Neural cell (in vitro differentiated cells): ENCODE results near the gene RHO. TPM values are rescaled to one million over a fixed set of nuclear protein-coding genes. Genes with fewer than 3 reads are reported as not detected.
"Not testable (repeated sequence)": the region's sequence is repeated elsewhere in the genome, so short reads cannot be mapped to it uniquely, and the experiment has no call there.

Source experiments
- H2AFZ ChIP-seq: fragments of 200-600, 300-800 bp; sonication (generic), shearing (Covaris generic); 2 replicates; pipeline ENCODE4 v1.6.0; 2014; ENCODE audit warnings: low read depth, mild to moderate bottlenecking, antibody characterized with exemption, low read length, moderate library complexity
- H3F3A ChIP-seq: fragments of 200-600 bp; shearing (Covaris generic); 2 replicates; pipeline ENCODE4 v1.6.1; 2016; ENCODE audit warnings: mild to moderate bottlenecking, moderate library complexity, mixed read lengths, antibody characterized with exemption, low read length; ENCODE audit not compliant: insufficient read depth, poor library complexity, severe bottlenecking
- H3K27ac ChIP-seq: fragments of 200-600, 300-800 bp; sonication (generic), shearing (Covaris generic); 2 replicates; pipeline ENCODE4 v1.5.1; 2014; ENCODE audit warnings: mild to moderate bottlenecking, low read length, moderate library complexity
- H3K27me3 ChIP-seq: fragments of 300-800, 200-600 bp; sonication (generic), shearing (Covaris generic); 2 replicates; pipeline ENCODE4 v1.6.0; 2014; ENCODE audit warnings: mild to moderate bottlenecking, low read depth, low read length, moderate library complexity; ENCODE audit not compliant: insufficient read depth
- H3K36me3 ChIP-seq: fragments of 300-800, 200-600 bp; sonication (generic), shearing (Covaris generic); 2 replicates; pipeline ENCODE4 v1.5.1; 2014; ENCODE audit warnings: mild to moderate bottlenecking, antibody characterized with exemption, low read length, moderate library complexity; ENCODE audit not compliant: insufficient read depth
- H3K4me2 ChIP-seq: fragments of 300-800, 200-600 bp; sonication (generic), shearing (Covaris generic); 2 replicates; pipeline ENCODE4 v1.6.0; 2014; ENCODE audit warnings: mild to moderate bottlenecking, low read length
- H3K4me3 ChIP-seq: fragments of 300-800, 200-600 bp; sonication (generic), shearing (Covaris generic); 2 replicates; pipeline ENCODE4 v1.5.1; 2014; ENCODE audit warnings: mild to moderate bottlenecking, low read length, moderate library complexity
- H3K79me2 ChIP-seq: fragments of 200-600 bp; shearing (Covaris generic); replicated peaks from 2 replicates; pipeline ENCODE4 v1.6.0; 2014; ENCODE audit warnings: mild to moderate bottlenecking, low read length, moderate library complexity; ENCODE audit not compliant: insufficient read depth
- H3K9ac ChIP-seq: fragments of 300-800, 200-600 bp; sonication (generic), shearing (Covaris generic); 2 replicates; pipeline ENCODE4 v1.6.1; 2016; ENCODE audit warnings: mild to moderate bottlenecking, low read length, mixed read lengths
- H3K9me2 ChIP-seq: fragments of 200-600 bp; shearing (Covaris generic); 2 replicates; pipeline ENCODE4 v1.6.1; 2016; ENCODE audit warnings: mild to moderate bottlenecking, low read length, mixed read lengths; ENCODE audit not compliant: insufficient read depth
- H3K9me3 ChIP-seq: fragments of 200-600, 300-800 bp; sonication (generic), shearing (Covaris generic); 2 replicates; pipeline ENCODE4 v1.6.1; 2016; ENCODE audit warnings: mild to moderate bottlenecking, mixed run types, low read length, moderate library complexity, mixed read lengths
- H4K20me1 ChIP-seq: fragments of 200-600 bp; shearing (Covaris generic); 2 replicates; pipeline ENCODE4 v1.6.1; 2016; ENCODE audit warnings: mild to moderate bottlenecking, mixed run types; ENCODE audit not compliant: insufficient read depth
- EP300 ChIP-seq: fragments of 450-650 bp; conservative IDR thresholded peaks from 2 replicates; pipeline ENCODE4 v1.6.1; 2014; ENCODE audit warnings: antibody characterized with exemption, mild to moderate bottlenecking, moderate library complexity; ENCODE audit not compliant: poor library complexity, severe bottlenecking
- EZH2 ChIP-seq: fragments of 200-600, 300-800 bp; shearing (Covaris generic), sonication (generic); IDR thresholded peaks from 2 replicates; pipeline ENCODE4 v1.6.1; 2014; ENCODE audit warnings: antibody characterized with exemption, low read length, borderline replicate concordance, mild to moderate bottlenecking; ENCODE audit not compliant: insufficient read depth, poor library complexity, severe bottlenecking
- MXI1 ChIP-seq: fragments of 450-650 bp; conservative IDR thresholded peaks from 2 replicates; pipeline ENCODE4 v1.6.1; 2014; ENCODE audit warnings: antibody characterized with exemption, mild to moderate bottlenecking; ENCODE audit not compliant: poor library complexity, severe bottlenecking
- POLR2AphosphoS5 ChIP-seq: IDR thresholded peaks from 2 replicates; pipeline ENCODE4 v1.6.1; 2012
- RAD21 ChIP-seq: fragments of 450-650 bp; conservative IDR thresholded peaks from 2 replicates; pipeline ENCODE4 v1.6.1; 2014; ENCODE audit warnings: antibody characterized with exemption, mild to moderate bottlenecking, moderate library complexity
- SMC3 ChIP-seq: fragments of 450-650 bp; conservative IDR thresholded peaks from 2 replicates; pipeline ENCODE4 v1.6.1; 2014; ENCODE audit warnings: antibody characterized with exemption, mild to moderate bottlenecking, moderate library complexity; ENCODE audit not compliant: poor library complexity
- TAF1 ChIP-seq: IDR thresholded peaks from 2 replicates; pipeline ENCODE4 v1.6.1; 2012; ENCODE audit warnings: low read depth
- polyA plus RNA-seq: library from polyadenylated mRNA; depleted of rRNA; stranded (reverse); fragments of >200 nt; gene quantifications from 2 replicates; pipeline ENCODE4 v1.2.3, GENCODE V29; 2014
- TF ChIP-seq, protein P1 (sequence below): IDR thresholded peaks from 2 replicates; pipeline ENCODE4 v1.6.1; 2012; ENCODE audit warnings: borderline replicate concordance
- TF ChIP-seq, protein P2 (sequence below): fragments of 450-650 bp; IDR thresholded peaks from 2 replicates; pipeline ENCODE4 v1.5.1; 2014; ENCODE audit warnings: antibody characterized with exemption, mild to moderate bottlenecking, moderate library complexity; ENCODE audit not compliant: poor library complexity, severe bottlenecking

Gene RHO
- polyA plus RNA-seq, 1 donor from 2014 or later = not detected

DNA sequence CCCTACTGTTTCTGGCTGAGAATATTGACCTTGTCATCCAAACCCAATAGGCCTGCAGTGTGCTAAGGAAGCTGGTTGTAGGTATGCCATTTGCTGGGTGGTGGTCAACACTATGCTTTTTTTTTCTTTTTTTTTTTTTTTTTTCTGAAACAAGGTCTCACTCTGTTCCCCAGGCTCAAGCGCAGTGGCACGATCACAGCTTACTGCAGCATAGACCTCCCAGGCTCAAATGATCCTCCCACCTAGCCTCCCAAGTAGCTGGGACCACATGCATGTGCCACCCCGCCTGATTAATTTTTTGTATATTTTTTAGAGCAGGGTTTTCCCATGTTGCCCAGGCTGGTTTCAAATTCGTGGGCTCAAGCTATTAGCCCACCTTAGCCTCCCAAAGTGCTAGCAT lies 35.7 kb upstream of the RHO start:
- Histone ChIP-seq H3K36me3 (no peaks in the 10 kb centered on the region), H3K27me3 (no peaks in the 10 kb centered on the region), H3K4me3 (no peak overlapping the region), H3K27ac (no peak overlapping the region), H3K79me2 (no peaks in the 10 kb centered on the region), H3F3A (no peaks in the 10 kb centered on the region), H3K9me2 (no peaks in the 10 kb centered on the region), H3K9ac (no peak overlapping the region), H3K4me2 (no peak overlapping the region), H4K20me1 (no peaks in the 10 kb centered on the region), H2AFZ (no peak overlapping the region), H3K9me3 (no peaks in the 10 kb centered on the region)
- TF ChIP-seq TAF1 = no peak
- TF ChIP-seq, protein P1, sequence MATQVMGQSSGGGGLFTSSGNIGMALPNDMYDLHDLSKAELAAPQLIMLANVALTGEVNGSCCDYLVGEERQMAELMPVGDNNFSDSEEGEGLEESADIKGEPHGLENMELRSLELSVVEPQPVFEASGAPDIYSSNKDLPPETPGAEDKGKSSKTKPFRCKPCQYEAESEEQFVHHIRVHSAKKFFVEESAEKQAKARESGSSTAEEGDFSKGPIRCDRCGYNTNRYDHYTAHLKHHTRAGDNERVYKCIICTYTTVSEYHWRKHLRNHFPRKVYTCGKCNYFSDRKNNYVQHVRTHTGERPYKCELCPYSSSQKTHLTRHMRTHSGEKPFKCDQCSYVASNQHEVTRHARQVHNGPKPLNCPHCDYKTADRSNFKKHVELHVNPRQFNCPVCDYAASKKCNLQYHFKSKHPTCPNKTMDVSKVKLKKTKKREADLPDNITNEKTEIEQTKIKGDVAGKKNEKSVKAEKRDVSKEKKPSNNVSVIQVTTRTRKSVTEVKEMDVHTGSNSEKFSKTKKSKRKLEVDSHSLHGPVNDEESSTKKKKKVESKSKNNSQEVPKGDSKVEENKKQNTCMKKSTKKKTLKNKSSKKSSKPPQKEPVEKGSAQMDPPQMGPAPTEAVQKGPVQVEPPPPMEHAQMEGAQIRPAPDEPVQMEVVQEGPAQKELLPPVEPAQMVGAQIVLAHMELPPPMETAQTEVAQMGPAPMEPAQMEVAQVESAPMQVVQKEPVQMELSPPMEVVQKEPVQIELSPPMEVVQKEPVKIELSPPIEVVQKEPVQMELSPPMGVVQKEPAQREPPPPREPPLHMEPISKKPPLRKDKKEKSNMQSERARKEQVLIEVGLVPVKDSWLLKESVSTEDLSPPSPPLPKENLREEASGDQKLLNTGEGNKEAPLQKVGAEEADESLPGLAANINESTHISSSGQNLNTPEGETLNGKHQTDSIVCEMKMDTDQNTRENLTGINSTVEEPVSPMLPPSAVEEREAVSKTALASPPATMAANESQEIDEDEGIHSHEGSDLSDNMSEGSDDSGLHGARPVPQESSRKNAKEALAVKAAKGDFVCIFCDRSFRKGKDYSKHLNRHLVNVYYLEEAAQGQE = no peak
- TF ChIP-seq SMC3 = no peak
- no peak for TF ChIP-seq EZH2
- no peak for TF ChIP-seq MXI1

DNA sequence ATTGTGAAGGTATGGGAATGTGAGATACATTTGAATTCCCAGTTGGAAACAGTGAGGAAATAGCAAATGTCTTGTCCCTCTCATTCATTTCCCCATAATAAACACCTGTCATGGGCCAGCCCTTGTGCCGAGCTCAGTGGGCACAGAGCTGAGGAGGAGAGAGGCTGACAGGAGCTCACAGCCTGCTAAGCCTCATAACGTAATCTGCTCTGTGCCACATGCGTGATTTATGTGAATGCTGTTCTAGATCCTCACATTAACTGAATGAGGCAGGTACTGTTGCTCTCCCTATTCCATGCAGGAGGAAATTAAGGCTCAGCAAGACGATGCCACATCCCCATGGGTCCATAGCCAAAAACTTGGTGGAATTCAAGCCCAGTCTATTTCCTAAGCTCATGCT lies 35.2 kb upstream of the RHO start:
- Histone ChIP-seq H3K27me3 (no peaks in the 10 kb centered on the region), H3K4me3 (no peak overlapping the region), H3F3A (no peaks in the 10 kb centered on the region), H3K9ac (no peak overlapping the region), H2AFZ (no peak overlapping the region), H3K9me3 (no peaks in the 10 kb centered on the region), H3K9me2 (no peaks in the 10 kb centered on the region), H3K36me3 (no peaks in the 10 kb centered on the region), H3K27ac (no peak overlapping the region), H3K79me2 (no peaks in the 10 kb centered on the region), H4K20me1 (no peaks in the 10 kb centered on the region), H3K4me2 (no peak overlapping the region)
- TF ChIP-seq MXI1 = no peak
- TF ChIP-seq EZH2 = no peak
- no peak for TF ChIP-seq RAD21
- TF ChIP-seq POLR2AphosphoS5 = no peak
- TF ChIP-seq, protein P1 = no peak
- no peak for TF ChIP-seq SMC3
- TF ChIP-seq, protein P2, sequence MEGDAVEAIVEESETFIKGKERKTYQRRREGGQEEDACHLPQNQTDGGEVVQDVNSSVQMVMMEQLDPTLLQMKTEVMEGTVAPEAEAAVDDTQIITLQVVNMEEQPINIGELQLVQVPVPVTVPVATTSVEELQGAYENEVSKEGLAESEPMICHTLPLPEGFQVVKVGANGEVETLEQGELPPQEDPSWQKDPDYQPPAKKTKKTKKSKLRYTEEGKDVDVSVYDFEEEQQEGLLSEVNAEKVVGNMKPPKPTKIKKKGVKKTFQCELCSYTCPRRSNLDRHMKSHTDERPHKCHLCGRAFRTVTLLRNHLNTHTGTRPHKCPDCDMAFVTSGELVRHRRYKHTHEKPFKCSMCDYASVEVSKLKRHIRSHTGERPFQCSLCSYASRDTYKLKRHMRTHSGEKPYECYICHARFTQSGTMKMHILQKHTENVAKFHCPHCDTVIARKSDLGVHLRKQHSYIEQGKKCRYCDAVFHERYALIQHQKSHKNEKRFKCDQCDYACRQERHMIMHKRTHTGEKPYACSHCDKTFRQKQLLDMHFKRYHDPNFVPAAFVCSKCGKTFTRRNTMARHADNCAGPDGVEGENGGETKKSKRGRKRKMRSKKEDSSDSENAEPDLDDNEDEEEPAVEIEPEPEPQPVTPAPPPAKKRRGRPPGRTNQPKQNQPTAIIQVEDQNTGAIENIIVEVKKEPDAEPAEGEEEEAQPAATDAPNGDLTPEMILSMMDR = no peak
- TF ChIP-seq TAF1 = no peak
- TF ChIP-seq EP300 = no peak

DNA sequence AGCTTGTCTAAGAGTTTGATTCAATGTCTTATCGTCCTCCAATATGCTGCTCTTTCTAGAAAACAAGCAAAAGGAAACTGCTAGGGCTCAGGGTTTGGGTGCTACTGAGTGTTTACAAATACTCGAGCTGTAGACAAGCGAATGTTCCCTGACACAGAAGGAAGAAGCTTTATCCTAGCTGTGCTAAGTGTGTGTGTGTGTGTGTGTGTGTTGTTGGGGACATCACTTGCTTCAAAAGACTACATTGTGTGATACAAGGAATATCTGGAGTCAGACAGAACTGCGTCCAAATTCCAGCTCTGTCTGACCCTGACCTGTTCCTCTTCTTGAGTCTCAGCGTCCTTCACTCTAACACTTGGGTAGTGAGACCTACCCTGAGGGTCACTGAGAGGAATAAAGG lies 33.9 kb upstream of the RHO start:
- not testable (repeated sequence) for H3K9ac ChIP-seq, H3K4me2 ChIP-seq, H3K79me2 ChIP-seq, H3K36me3 ChIP-seq, H3K9me3 ChIP-seq, H3F3A ChIP-seq, H2AFZ ChIP-seq, H3K27me3 ChIP-seq, H4K20me1 ChIP-seq, H3K4me3 ChIP-seq, H3K9me2 ChIP-seq, H3K27ac ChIP-seq

DNA sequence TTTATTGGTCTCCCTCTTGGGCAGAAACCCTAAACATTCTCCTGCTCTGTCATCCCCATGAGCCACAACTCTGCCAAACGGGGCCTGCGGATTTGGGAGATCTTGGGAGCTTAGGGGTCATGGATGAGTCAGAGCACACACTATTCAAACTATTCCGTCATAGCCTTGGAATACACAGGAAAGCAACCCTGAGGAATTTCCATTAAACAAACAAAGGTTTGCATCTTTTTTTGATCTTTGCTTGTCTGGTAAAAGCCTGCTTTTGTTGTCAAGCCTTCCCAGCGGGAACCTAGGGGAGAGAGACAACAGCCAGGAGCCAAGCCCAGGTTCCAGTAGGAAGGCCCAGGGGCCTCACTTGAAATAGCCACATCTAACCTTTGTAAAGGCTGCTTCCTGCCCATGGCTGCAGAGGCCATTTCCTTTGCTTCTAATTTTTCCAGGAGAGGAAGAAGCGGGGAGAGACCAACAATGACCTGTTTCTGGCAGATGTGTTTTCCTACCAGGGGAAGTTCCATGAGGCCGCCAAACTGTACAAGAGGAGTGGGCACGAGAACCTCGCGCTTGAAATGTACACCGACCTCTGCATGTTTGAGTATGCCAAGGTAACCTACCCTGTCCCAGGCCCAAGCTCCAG lies 33.3 kb upstream of the RHO start:
- not testable (repeated sequence) for H3K27me3 ChIP-seq, H4K20me1 ChIP-seq, H3K36me3 ChIP-seq, H3K4me3 ChIP-seq, H3K9me2 ChIP-seq, H3F3A ChIP-seq, H3K9me3 ChIP-seq, H3K27ac ChIP-seq, H3K79me2 ChIP-seq, H2AFZ ChIP-seq, H3K4me2 ChIP-seq, H3K9ac ChIP-seq
